Fibroblast of pulmonary artery (primary cell): ENCODE measurements around the gene BBLN.

Source experiments
- DNase-seq: peaks from one replicate; pipeline ENCODE4 v3.0.0-alpha.2; 2010; ENCODE audit warnings: low read depth
- H3K4me3 ChIP-seq: replicated peaks from 2 replicates; pipeline ENCODE4 v1.5.1; 2011; ENCODE audit warnings: low read depth, mild to moderate bottlenecking, control low read depth, low read length, moderate library complexity
- TF ChIP-seq, protein P1 (sequence below): IDR thresholded peaks from 2 replicates; pipeline ENCODE4 v1.5.1; 2011; ENCODE audit warnings: mild to moderate bottlenecking, control low read depth, low read length, inconsistent platforms; ENCODE audit errors: missing control alignments

Gene BBLN

DNA sequence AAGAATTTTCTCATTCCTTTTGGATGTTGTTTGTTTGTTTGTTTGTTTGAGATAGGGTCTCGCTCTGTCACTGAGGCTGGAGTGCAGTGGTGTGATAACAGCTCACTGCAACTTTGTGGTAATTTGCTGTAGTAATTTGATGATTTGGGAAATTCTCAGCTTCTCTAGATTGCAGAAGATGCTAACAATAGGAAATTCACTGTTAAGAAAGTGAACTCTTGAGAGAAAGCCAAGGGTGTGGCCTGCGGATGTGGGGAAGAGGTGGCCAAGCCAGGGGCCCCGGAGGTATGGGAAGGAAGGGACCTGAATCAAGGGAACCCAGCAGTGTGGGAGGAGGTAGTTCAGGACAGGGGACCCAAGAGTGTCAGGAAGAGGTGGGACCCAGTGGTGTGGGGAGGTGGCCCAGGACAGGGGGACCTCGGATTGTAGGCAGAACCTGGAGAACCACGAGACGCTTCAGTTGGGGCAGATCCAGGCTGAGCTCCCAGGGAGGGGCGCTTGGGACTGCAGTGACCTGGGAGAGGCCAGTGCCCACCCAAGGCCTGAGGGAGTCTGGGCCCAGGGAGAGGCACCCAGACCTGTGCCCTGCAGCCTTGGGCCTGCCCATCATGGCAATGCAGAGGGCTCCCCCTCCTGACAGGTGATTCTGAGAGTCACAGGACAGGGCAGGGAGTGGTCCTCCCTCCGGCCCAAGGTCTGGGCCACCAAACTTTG lies 16.4 kb upstream of the BBLN start:
- no peak overlapping the region for H3K4me3 ChIP-seq
- DNase-seq: no peak
- TF ChIP-seq, protein P1, sequence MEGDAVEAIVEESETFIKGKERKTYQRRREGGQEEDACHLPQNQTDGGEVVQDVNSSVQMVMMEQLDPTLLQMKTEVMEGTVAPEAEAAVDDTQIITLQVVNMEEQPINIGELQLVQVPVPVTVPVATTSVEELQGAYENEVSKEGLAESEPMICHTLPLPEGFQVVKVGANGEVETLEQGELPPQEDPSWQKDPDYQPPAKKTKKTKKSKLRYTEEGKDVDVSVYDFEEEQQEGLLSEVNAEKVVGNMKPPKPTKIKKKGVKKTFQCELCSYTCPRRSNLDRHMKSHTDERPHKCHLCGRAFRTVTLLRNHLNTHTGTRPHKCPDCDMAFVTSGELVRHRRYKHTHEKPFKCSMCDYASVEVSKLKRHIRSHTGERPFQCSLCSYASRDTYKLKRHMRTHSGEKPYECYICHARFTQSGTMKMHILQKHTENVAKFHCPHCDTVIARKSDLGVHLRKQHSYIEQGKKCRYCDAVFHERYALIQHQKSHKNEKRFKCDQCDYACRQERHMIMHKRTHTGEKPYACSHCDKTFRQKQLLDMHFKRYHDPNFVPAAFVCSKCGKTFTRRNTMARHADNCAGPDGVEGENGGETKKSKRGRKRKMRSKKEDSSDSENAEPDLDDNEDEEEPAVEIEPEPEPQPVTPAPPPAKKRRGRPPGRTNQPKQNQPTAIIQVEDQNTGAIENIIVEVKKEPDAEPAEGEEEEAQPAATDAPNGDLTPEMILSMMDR: no peak

DNA sequence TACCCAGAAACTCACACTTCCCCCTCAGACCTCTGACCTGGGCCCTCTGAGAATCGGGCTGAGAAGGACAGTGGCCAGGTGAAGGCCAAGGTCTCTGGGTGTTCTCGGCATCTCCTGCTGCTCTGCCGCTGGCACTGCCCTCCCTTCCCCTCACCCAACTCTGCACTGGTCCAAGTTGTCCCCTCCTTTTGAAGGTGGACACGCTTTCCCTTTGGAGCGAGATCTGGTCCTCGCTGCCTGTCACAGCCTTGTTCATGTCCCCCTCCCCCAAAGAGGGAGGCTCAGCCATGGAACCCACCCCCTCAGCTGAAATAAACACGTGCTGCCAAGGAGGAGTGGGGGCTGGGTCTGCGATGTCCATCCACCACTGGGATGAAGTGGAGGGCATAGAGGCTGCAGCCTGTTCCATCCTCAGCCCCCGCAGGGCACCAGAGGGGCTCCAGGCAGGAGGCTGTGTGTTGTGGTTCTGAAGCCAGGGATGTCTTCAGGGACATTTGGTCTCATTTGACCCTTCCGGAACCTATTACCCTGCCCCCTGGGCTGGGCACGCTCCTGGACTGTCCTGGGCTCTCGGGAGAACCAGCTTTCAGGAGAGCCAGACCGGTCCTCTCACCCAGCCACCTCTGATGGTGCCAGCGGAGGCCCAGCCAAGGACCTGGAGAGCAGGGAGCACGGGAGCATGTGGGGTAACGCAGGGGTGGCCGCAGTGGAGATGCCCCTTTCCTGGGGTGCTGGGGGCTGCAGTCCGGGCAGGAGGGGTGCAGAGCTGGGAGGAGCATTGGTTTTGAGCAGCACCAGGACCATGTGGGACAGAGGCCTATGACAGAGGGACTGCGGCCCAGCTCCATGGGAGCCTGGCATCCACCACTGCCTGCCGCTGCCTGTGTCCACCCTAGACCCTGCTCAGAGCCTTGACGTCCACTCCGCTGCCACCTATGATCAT lies 15.6 kb upstream of the BBLN start:
- no peak overlapping the region for H3K4me3 ChIP-seq
- DNase-seq: no peak
- TF ChIP-seq, protein P1: no peak

DNA sequence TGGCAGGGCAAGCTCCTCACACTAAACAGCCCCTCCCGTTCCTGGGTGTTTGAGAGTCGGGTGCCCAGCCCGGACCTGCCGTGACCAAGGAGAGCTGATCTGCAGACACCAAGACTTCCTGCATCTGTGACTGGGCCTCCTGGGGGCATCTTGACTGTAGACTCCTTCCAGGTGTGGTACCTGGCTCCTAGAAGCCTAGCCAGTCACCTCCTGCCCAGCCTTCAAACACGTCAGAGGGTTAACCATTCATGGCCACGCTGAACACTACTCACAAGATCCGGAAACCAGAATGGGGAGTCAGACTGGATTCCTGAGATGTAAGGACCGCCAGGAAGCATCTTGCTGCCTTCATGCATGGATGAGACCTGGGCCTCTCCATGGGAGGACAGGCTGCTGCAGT lies 14.5 kb upstream of the BBLN start:
- DNase-seq: no peak
- no peak overlapping the region for H3K4me3 ChIP-seq
- TF ChIP-seq, protein P1: no peak

DNA sequence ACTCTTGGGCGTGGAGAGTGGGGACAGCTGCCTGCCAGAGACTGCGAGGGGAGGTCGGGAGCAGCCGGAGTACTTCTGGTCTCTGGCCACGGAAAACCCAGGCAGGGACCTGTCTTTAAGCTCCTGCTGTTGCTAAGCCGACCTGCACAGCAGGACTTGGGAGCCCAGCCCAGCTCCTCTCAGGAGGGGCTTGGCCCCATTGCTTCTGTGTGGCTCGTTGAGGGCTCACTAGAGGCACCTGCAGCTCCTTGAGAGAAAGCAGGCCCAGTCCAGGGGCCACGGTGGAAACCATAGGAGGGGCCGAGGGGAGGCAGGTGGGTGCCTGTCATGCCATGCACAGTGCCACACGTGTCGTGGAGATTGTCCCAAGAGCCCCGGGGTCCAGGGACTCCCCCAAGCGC lies 14.1 kb upstream of the BBLN start:
- TF ChIP-seq, protein P1: no peak
- H3K4me3 ChIP-seq: no peak overlapping the region
- DNase-seq: no peak

DNA sequence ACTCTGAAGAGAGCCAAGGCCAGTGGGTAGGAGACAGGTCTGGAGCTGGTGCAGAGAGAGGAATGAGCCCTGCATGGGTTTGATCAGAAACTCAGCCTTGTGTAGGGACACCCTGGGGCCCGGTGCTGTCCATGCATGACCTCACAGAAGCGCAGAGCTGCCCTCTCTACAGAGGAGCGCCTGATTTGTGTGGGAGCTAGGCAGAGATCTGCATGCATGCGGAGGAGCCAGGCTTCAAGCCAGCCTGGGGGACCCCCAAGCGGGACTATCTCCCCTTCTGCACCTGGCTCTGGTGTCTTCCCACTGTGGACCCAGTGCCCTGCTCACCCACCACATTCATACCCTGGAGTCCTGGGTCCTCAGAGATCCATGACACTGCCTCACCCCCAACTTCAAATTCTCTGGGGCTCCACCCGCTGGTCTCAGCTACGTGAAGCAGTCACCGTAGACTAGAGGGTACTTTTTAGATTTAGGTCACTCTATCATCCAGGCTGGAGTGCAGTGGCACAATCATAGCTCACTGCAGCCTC lies 13.4 kb upstream of the BBLN start:
- no peak overlapping the region for H3K4me3 ChIP-seq
- no peak for DNase-seq
- TF ChIP-seq, protein P1: no peak

DNA sequence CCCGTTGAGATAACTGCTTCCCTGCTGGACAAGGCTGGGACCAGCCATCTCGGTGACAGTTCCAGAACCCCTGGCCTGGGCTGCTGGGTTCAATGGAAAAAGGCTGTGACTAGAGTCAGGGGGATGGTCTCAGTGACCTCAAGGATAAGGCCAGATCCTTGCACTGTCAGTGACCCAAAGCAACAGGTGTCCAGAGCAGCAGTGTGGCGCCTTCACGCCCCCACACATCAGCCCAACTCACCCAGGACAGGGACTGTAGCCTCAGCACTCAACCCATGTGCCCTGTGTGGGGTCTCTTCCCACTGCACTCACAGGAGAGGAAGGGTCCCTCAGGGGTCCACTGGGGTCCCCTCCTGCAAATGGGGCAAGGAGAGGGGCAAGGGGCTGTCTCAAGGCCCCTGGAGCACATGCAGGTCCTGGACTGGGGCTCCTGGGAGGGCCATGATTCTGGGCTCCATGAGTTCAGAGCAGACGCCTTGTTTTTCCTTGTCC lies 11.5 kb upstream of the BBLN start:
- TF ChIP-seq, protein P1: no peak
- no peak overlapping the region for H3K4me3 ChIP-seq
- no peak for DNase-seq
